Activated B cell treated with CpG ODN at 0.5 μM for 24 hours (primary cell): Measurements from ENCODE around the gene SPANXN5. TPM values are rescaled to one million over a fixed set of nuclear protein-coding genes. Genes with fewer than 3 reads are reported as not detected.
"Not testable (repeated sequence)": the region's sequence is repeated elsewhere in the genome, so short reads cannot be mapped to it uniquely, and the experiment has no call there.

Source experiments
- ATAC-seq: fragments of 200-7000 bp; cut with Tn5 transposase; one replicate; pipeline ENCODE4 v1.10.0; 2021; ENCODE audit warnings: low read depth, mild to moderate bottlenecking, moderate library complexity
- CTCF ChIA-PET: fragments of 350-600 bp; sonication (Branson Sonifier 250); formaldehyde crosslinking; loops from one replicate; lab custom pipeline; 2021; ENCODE audit warnings: antibody characterized with exemption; lab: Charles Lee
- POLR2A ChIA-PET: fragments of 350-600 bp; sonication (Branson Sonifier 250); formaldehyde crosslinking; loops from one replicate; lab custom pipeline; 2021; ENCODE audit warnings: antibody characterized with exemption; lab: Charles Lee
- DNase-seq: peaks from one replicate; pipeline ENCODE4 v3.0.0; 2022
- H3K27ac Mint-ChIP-seq: one replicate; pipeline ENCODE4 v1.8.0; 2020; ENCODE audit warnings: mixed read lengths
- H3K27me3 Mint-ChIP-seq: one replicate; pipeline ENCODE4 v1.8.0; 2021; ENCODE audit warnings: mixed read lengths
- H3K36me3 Mint-ChIP-seq: one replicate; pipeline ENCODE4 v1.8.0; 2021; ENCODE audit warnings: low read depth, mixed read lengths
- H3K4me1 Mint-ChIP-seq: one replicate; pipeline ENCODE4 v1.8.0; 2021; ENCODE audit warnings: mixed read lengths
- H3K4me3 Mint-ChIP-seq: one replicate; pipeline ENCODE4 v1.8.0; 2020; ENCODE audit warnings: mild to moderate bottlenecking, mixed read lengths
- H3K9me3 Mint-ChIP-seq: one replicate; pipeline ENCODE4 v1.8.0; 2020; ENCODE audit warnings: mixed read lengths
- CTCF ChIP-seq: fragments of 200-600 bp; IDR thresholded peaks from one replicate; pipeline ENCODE4 v1.8.0; 2022; ENCODE audit warnings: antibody characterized with exemption, mild to moderate bottlenecking
- intact Hi-C: fragments of 100-400 bp; cut with micrococcal nuclease; formaldehyde crosslinking; loops from one replicate; pipeline ENCODE4 v1.15.1; 2024
- total RNA-seq: library from RNA; stranded (reverse); gene quantifications from 2 replicates; pipeline ENCODE4 v1.2.3, GENCODE V29; 2022

SPANXN5 gene
- total RNA-seq, 1 donor from 2014 or later = not detected

DNA sequence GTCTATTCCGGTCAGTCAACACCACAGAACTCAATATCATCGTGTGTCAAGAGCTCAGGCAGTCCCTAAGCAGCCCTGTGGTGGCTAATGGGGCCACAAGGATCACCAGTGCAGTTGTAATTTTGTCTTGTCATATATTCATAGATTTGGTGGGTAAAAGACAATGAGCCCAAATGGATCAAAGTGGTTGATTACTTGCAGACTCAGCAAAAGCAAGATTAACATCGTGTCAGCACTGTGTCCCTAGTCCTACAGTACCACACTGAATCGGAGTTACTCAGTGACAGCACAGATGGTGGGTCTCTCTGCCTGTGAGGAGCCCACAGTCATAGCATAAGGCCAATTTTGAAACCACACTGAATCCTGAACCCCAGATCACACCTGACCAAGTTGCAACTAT is 22.6 kb upstream of the SPANXN5 start:
- Mint-ChIP-seq H3K27me3 (no peaks in the 10 kb centered on the region), H3K4me3 (no peak overlapping the region), H3K27ac (no peak overlapping the region), H3K9me3 (no peaks in the 10 kb centered on the region), H3K36me3 (no peaks in the 10 kb centered on the region), H3K4me1 (no peaks in the 10 kb centered on the region)
- ATAC-seq (no peak), DNase-seq (no peak)
- intact Hi-C loops = no loop called here
- ChIA-PET POLR2A (no interaction called here), CTCF (no interaction called here)
- TF ChIP-seq CTCF = no peak

- Mint-ChIP-seq H3K4me3 (no peak within 1 kb of the TSS), H3K9me3 (no peaks in the 10 kb centered on the region), H3K27ac (no peak within 1 kb of the TSS), H3K4me1 (no peaks in the 10 kb centered on the region), H3K36me3 (no peaks in the 10 kb centered on the region), H3K27me3 (no peaks in the 10 kb centered on the region)
- ChIA-PET POLR2A (no interaction called here), CTCF (no interaction called here)
- DNase-seq = no peak
- no peak for ATAC-seq
- intact Hi-C loops = no loop called here
- TF ChIP-seq CTCF = no peak
Observed at GRCh38 chrX:52811065-52811625, 13.9 kb upstream of the SPANXN5 start, which contains the start of gene XAGE5. Gene XAGE5, plus strand, starts transcription at chrX:52811287. Its CDS starts 1,280 bp downstream, at chrX:52812567.

- H3K4me3 Mint-ChIP-seq, POLR2A ChIA-PET, H3K27ac Mint-ChIP-seq, H3K9me3 Mint-ChIP-seq, CTCF ChIA-PET, DNase-seq, H3K27me3 Mint-ChIP-seq, H3K4me1 Mint-ChIP-seq, intact Hi-C loops, H3K36me3 Mint-ChIP-seq, ATAC-seq: not testable (repeated sequence)
Observed at GRCh38 chrX:52804876-52805275, 7.6 kb upstream of the SPANXN5 start.

DNA sequence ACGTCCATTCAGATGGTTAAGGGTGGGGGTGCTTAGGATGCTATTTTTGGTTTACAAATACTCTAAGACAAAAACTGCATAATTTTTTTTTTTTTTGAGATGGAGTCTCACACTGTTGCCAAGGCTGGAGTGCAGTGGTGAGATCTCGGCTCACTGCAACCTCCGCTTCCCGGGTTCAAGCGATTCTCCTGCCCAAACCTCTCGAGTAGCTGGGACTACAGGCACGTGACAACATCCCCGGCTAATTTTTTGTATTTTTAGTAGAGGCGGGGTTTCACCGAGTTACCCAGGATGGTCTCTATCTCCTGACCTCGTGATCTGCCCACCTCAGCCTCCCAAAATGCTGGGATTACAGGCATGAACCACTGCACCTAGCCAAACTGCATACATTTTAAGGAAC is 23.7 kb downstream of the SPANXN5 start:
- POLR2A ChIA-PET, CTCF ChIA-PET, H3K4me3 Mint-ChIP-seq, H3K27ac Mint-ChIP-seq, H3K36me3 Mint-ChIP-seq, H3K9me3 Mint-ChIP-seq, DNase-seq, H3K27me3 Mint-ChIP-seq, intact Hi-C loops, H3K4me1 Mint-ChIP-seq, ATAC-seq: not testable (repeated sequence)

- H3K27ac Mint-ChIP-seq, CTCF ChIA-PET, DNase-seq, H3K36me3 Mint-ChIP-seq, H3K9me3 Mint-ChIP-seq, POLR2A ChIA-PET, H3K4me3 Mint-ChIP-seq, ATAC-seq, H3K4me1 Mint-ChIP-seq, intact Hi-C loops, H3K27me3 Mint-ChIP-seq: not testable (repeated sequence)
Observed at GRCh38 chrX:52765983-52766382, 31.2 kb downstream of the SPANXN5 start.

DNA sequence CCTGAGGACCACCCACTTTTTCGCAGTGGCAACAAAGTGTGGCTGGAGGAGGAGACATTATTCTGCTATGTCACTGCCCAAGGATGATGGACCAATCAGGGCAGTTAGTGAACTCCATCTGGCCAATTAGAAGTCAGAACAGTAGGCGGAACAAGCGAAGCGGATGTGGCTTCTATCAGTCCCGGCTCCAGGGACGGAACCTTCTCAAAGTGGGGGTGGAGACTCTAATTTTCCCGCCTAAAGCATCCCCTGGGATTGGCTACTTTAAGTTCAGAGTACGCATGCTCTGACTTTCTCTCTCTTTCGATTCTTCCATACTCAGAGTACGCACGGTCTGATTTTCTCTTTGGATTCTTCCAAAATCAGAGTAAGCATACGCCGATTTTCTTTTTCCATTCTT is 46.3 kb downstream of the SPANXN5 start, which contains the start of gene SSX2B:
TSS of gene SSX2B (plus strand) at position 301 of the 400 bp plus-strand sequence. CDS start 1,429 bp downstream, outside the sequence.
- H3K4me1 Mint-ChIP-seq, H3K4me3 Mint-ChIP-seq, intact Hi-C loops, POLR2A ChIA-PET, H3K9me3 Mint-ChIP-seq, H3K27me3 Mint-ChIP-seq, ATAC-seq, DNase-seq, H3K27ac Mint-ChIP-seq, H3K36me3 Mint-ChIP-seq, CTCF ChIA-PET: not testable (repeated sequence)

Other genes with a start within 250 kb of the SPANXN5 start
- gene SSX7, start 142.5 kb downstream of the SPANXN5 start, total RNA-seq = not detected in 2 replicates
- gene SSX2, start 90.2 kb downstream of the SPANXN5 start, total RNA-seq = not detected in 2 replicates
- not detected in 2 replicates for gene SSX2B, start 46.2 kb downstream of the SPANXN5 start, total RNA-seq
- gene XAGE5, start 13.9 kb upstream of the SPANXN5 start, total RNA-seq = not detected in 2 replicates
- not detected in 2 replicates for gene XAGE3, start 70.7 kb upstream of the SPANXN5 start, total RNA-seq
- 14.4 and 16.8 TPM in 2 replicates for gene FAM156B, start 99.9 kb upstream of the SPANXN5 start, total RNA-seq
- gene FAM156A, start 161.1 kb upstream of the SPANXN5 start, total RNA-seq = 18.5 and 21.6 TPM in 2 replicates